SIG-M5 treated with dmso at 0.1 percent for 504 hours (cell line): ENCODE data around the gene ZNF644.
A peak's percentile ranks its signal among the peaks of the same experiment; 100 is the strongest.

ENCODE experiments used
- DNase-seq: peaks from one replicate; lab custom pipeline; 2025; ENCODE audit not compliant: unreplicated experiment; lab: John Stamatoyannopoulos, UW

ZNF644 gene

GRCh38 chr1:91022518-91022929 lies 689 bp upstream of the ZNF644 start:
- DNase-seq: no peak

GRCh38 chr1:91020967-91021685 lies 709 bp downstream of the ZNF644 start:
- DNase-seq: peak; percentile 69

GRCh38 chr1:91020486-91020885 lies 1.3 kb downstream of the ZNF644 start:
- DNase-seq: no peak

DNA sequence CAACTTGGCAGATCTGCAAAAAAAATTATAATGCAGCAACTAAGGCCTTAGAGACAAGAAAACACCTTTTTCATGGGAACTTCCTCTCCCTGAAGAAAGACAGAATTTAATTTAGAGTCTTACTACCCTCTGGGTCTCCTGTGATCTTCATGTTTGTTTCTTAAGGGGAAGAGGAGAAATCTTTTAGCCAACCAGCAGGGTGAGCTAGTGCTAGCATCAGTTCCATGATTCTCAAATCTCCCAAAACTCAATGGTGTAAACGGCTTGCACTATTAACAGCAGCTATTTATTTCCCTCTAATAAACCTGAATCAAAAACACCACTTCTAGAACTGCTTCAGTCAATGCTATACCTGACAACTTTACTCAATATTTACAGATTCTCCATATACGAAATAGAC lies 3.8 kb downstream of the ZNF644 start:
- DNase-seq: peak; percentile 34

GRCh38 chr1:91015794-91016550 lies 5.9 kb downstream of the ZNF644 start:
- no peak for DNase-seq

GRCh38 chr1:91015358-91015780 lies 6.5 kb downstream of the ZNF644 start:
- DNase-seq: no peak

GRCh38 chr1:91014475-91014874 lies 7.4 kb downstream of the ZNF644 start:
- DNase-seq: no peak

- DNase-seq: no peak
Observed at GRCh38 chr1:91013302-91013701, 8.5 kb downstream of the ZNF644 start.

- no peak for DNase-seq
Observed at GRCh38 chr1:91012196-91012595, 9.6 kb downstream of the ZNF644 start.

GRCh38 chr1:91011726-91012125 lies 10.1 kb downstream of the ZNF644 start:
- no peak for DNase-seq

GRCh38 chr1:91007827-91008226 lies 14.0 kb downstream of the ZNF644 start:
- DNase-seq: no peak

GRCh38 chr1:91007092-91007491 lies 14.7 kb downstream of the ZNF644 start:
- DNase-seq: no peak

GRCh38 chr1:91006113-91006908 lies 15.5 kb downstream of the ZNF644 start:
- no peak for DNase-seq

GRCh38 chr1:91005285-91005684 lies 16.6 kb downstream of the ZNF644 start:
- DNase-seq: no peak

DNA sequence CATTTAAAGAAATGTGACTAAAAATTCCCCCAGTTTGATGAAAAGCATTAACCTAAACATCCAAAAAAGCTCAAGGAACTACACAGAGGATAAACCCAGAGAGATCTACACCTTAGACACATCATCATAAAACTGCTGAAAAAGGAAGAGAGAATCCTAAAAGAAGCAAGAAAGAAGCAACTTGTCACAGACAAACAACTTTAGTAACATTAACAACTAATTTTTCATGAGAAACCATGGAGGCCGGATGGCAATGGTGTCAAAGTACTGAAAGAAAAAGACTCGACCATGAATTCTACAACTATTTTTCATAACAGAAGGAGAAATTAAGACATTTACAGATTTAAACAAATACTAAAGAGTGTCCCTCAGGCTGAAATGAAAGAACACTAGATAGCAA lies 17.7 kb downstream of the ZNF644 start:
- no peak for DNase-seq

DNA sequence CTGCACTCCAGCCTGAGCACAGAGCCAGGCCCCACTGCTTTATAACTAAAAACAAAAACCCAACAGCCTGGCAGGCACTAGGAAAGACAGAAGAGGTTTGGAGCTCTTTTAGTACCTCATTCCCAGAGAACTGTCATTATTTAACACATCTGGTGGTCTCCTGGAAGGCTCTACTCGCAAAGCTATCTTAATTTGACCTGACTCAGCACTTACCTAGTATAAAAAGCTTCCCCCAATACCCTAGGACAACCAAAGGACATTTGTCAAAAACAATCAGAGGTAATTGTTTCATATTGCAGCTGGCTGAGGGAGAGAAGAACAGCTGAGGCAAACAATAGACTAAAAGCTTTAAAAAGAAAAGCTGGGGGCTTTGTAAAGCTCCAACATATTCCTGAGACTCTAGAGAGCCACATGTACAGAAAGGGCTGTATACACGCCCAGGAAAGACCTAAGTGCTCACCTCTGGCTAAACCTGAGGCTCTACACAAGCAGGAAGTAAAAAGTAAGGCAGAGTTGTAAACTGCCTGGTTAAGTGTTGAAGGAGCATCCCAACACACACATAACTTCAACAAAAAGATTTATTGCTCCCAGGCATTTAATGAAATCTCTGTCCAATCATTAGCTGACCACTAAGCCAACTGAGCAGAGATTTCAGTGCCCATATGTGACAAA lies 25.0 kb downstream of the ZNF644 start:
- DNase-seq: no peak

DNA sequence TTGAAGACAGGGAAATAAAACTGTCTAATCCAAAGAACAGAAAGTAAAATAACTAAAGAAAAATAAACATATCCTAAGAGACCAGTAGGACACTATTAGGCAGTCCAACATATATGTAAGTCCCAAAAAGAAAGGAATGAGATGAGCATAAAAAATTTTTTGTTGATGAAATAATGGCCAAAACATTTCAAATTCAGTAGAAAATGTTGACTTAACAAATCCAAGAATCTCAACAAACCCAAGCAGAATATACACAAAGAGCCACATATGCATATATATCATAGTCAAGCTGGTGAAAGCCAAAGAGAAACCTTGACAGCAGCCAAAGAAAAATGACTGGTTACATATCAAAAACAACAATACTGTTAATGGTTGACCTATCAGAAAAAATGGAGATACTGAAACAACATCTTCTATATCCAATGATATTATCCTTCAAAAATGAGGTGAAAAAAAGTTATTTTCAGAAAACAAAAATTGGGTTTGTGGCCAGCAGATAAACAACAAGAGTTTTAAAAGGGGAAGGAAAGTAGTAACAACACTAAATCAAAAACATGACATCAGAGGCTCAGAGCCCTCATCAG lies 26.4 kb downstream of the ZNF644 start:
- DNase-seq: no peak

GRCh38 chr1:90994461-90994860 lies 27.4 kb downstream of the ZNF644 start:
- DNase-seq: no peak

DNA sequence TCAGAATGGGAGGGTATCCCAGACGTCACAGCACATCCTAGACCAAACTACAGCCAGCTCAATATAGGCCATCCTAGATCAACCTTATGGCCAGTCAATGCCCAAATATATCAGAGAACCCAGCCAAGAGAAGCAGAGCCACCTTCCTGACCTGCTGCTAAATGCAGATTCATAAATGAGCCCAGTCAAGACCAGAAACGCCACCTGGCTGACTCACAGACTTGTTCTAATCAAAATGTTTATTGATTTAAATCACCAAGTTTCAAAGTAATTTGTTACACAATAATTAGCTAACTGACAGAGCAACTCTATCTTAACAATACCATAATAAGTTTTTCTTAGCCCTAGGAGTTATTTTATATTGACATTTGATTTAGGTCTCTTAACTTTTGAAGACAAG lies 28.6 kb downstream of the ZNF644 start:
- DNase-seq: no peak

DNA sequence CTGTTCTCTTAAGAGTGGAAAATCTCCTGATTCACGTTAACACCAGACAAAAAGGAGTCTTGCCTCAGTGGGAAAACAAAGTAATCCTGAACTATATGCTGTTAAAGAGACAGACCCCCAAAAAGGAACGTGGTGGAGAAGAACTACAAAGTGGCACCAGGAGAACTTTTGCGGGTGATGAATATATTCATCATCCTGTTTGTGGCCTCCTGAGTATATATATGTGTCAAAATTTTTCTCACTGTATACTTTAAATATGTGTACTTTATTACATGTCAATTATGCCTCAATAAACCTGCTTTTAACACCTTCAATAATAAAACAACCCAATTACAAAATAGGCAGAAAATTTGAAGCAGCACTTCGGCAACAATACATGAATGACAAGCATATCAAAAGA lies 31.1 kb downstream of the ZNF644 start:
- DNase-seq: no peak

DNA sequence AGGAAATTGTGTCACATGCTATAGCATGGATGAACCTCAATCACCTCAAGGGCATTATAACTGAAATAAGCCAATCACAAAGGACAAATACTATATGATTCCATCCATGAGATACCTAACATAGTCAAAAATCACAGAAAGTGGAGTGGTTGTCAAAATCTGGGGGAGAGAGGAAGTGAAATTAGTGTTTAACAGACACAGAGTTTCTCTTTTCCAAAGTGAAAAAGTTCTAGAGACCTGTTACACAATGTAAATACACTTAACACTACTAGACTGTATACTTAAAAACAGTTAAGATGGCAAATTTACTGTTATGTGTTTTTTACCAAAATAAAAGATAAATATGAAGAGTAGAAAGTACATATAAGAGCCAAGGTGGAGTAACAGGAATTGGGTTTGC lies 31.8 kb downstream of the ZNF644 start:
- peak; percentile 23 for DNase-seq
